Thyroid gland (tissue), 4 donors: ENCODE results near the gene KDM2B.

Source experiments
- POLR2A ChIP-seq, 2 donors: fragments of 450-650 bp; IDR thresholded peaks; one replicate each; pipeline ENCODE4 v1.6.1; 2017; ENCODE audit warnings: antibody characterized with exemption in 2 of 2, mild to moderate bottlenecking in 2 of 2, moderate library complexity in 1 of 2
- TF ChIP-seq, protein P1 (sequence below), 6 experiments: fragments of 200-600 bp in 3 of 6; fragments of 450-650 bp in 3 of 6; sonication (generic) in 3 of 6; IDR thresholded peaks; one replicate each; pipeline ENCODE4 v1.5.1; 2016 to 2019; ENCODE audit warnings: antibody characterized with exemption in 6 of 6, mild to moderate bottlenecking in 2 of 6, inconsistent platforms in 1 of 6, moderate library complexity in 1 of 6

DNA sequence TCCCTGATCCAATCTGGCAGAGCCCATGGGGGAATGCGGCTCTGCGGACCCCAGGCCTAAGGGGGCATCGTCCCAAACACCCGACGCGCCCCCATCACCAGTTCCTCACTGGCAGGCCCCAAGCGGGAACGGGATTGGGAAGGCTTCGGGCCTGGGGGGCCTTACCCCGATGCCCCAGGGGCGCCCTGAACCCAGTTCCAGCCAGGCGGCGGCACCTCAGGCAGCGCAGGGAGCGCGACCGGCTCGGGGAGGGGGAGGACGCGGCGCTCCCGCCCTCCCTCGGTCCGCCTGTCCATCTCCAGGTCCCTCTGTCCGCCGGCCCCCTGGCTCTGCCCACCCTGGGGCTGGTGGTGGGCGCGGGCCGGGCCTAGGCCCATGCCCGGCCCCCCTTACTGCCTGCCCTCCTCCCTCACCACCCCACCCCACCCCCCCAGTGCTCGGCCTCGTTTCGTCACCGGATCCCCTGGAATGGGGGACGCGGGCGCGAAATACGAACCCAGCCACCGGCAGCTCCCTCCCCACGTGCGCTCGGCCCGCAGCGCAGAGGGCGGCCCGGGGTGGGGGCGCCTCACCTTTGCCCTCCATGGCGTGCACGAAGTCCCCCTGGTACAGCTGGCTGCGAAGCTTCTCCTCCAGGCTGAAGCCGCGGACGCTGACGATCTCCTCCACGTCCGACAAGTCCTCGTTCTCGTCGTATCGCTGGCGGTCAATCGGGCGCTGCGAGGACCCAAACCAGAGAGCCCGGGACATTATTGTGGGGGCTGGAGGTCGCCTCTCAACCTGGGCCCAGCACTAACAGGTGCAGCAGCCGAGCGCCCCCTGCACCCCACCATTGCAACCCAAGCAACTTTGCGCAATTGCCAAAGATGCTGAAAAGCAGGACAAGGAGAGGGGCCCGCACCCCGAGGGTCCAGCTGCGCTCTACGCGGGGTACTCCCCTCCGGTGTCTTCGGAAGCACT lies 2.3 kb downstream of the KDM2B start:
- TF ChIP-seq, protein P1, sequence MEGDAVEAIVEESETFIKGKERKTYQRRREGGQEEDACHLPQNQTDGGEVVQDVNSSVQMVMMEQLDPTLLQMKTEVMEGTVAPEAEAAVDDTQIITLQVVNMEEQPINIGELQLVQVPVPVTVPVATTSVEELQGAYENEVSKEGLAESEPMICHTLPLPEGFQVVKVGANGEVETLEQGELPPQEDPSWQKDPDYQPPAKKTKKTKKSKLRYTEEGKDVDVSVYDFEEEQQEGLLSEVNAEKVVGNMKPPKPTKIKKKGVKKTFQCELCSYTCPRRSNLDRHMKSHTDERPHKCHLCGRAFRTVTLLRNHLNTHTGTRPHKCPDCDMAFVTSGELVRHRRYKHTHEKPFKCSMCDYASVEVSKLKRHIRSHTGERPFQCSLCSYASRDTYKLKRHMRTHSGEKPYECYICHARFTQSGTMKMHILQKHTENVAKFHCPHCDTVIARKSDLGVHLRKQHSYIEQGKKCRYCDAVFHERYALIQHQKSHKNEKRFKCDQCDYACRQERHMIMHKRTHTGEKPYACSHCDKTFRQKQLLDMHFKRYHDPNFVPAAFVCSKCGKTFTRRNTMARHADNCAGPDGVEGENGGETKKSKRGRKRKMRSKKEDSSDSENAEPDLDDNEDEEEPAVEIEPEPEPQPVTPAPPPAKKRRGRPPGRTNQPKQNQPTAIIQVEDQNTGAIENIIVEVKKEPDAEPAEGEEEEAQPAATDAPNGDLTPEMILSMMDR (IDR thresholded peaks at IDR 0.05): no peak
- TF ChIP-seq POLR2A (IDR thresholded peaks at IDR 0.05): no peak
